ENCODE results near the gene SMAP1.

The SMAP1 gene

GRCh38 chr6:70903665-70904452 is 236.2 kb downstream of the SMAP1 start:
- DNase-seq, result no peak

GRCh38 chr6:70905742-70906141 is 238.1 kb downstream of the SMAP1 start:
- no peak for DNase-seq

Data from T-helper 1 cell (primary cell).